GM23248 (cell line): Measurements from ENCODE around the gene FBN1.

Experiments used
- EZH2 ChIP-seq: fragments of 200-600 bp; sonication (generic); IDR thresholded peaks from 2 replicates; pipeline ENCODE4 v1.6.1; 2018; ENCODE audit warnings: antibody characterized with exemption, mild to moderate bottlenecking; ENCODE audit not compliant: insufficient read depth, poor library complexity, severe bottlenecking
- EZH2phosphoT487 ChIP-seq: fragments of 200-600 bp; sonication (generic); IDR thresholded peaks from 2 replicates; pipeline ENCODE4 v1.6.1; 2018; ENCODE audit warnings: antibody characterized with exemption, moderate library complexity, mild to moderate bottlenecking, low read depth; ENCODE audit not compliant: insufficient read depth

GRCh38 chr15:48584090-48584811, 61.3 kb downstream of the FBN1 start:
- no peak for TF ChIP-seq EZH2
- TF ChIP-seq EZH2phosphoT487 = no peak
